Naive thymus-derived CD4-positive, alpha-beta T cell (primary cell): ENCODE results near the gene CIROP. TPM values are rescaled to one million over a fixed set of nuclear protein-coding genes. Genes with fewer than 3 reads are reported as not detected.
A peak's percentile ranks its signal among the peaks of the same experiment; 100 is the strongest.

Experiments
- ATAC-seq: fragments of 150-1000 bp; cut with Tn5 transposase; 2 replicates; pipeline ENCODE4 v1.10.0; 2021; ENCODE audit warnings: mild to moderate bottlenecking, moderate library complexity
- CTCF ChIA-PET: fragments of 350-600 bp; sonication (Branson Sonifier 250); formaldehyde crosslinking; loops from one replicate; lab custom pipeline; 2021; ENCODE audit warnings: antibody characterized with exemption; lab: Charles Lee
- POLR2A ChIA-PET: fragments of 350-600 bp; sonication (Branson Sonifier 250); formaldehyde crosslinking; loops from one replicate; lab custom pipeline; 2021; ENCODE audit warnings: antibody characterized with exemption, inconsistent platforms; lab: Charles Lee
- DNase-seq, 9 donors: peaks; one replicate each; pipeline versions ENCODE4 v3.0.0 to v3.0.0-alpha.2; 2020 to 2022; ENCODE audit warnings: mixed read lengths in 1 of 9
- H3K27ac ChIP-seq: one replicate; pipeline ENCODE4 v1.7.0; 2013; ENCODE audit warnings: mild to moderate bottlenecking, low read depth, low read length, moderate library complexity
- H3K27me3 ChIP-seq, 2 donors: one replicate each; pipeline ENCODE4 v1.7.0; 2013; ENCODE audit warnings: low read length in 2 of 2, mild to moderate bottlenecking in 2 of 2, moderate library complexity in 2 of 2; ENCODE audit not compliant: control insufficient read depth in 2 of 2, insufficient read depth in 2 of 2
- H3K36me3 ChIP-seq, 3 experiments: 1 replicate in 2 of 3; 2 replicates in 1 of 3; pipeline ENCODE4 v1.7.0; 2013; ENCODE audit warnings: low read length in 3 of 3, mild to moderate bottlenecking in 3 of 3, moderate library complexity in 1 of 3; ENCODE audit not compliant: insufficient read depth in 3 of 3, control insufficient read depth in 2 of 3
- H3K4me1 ChIP-seq, 2 donors: one replicate each; pipeline ENCODE4 v1.7.0; 2013; ENCODE audit warnings: low read length in 2 of 2, mild to moderate bottlenecking in 2 of 2, moderate library complexity in 1 of 2; ENCODE audit not compliant: control insufficient read depth in 2 of 2, insufficient read depth in 2 of 2
- H3K4me3 ChIP-seq: 2 replicates; pipeline ENCODE4 v1.7.0; 2013; ENCODE audit warnings: mild to moderate bottlenecking, low read length
- H3K9me3 ChIP-seq, 3 experiments: 1 replicate in 2 of 3; 2 replicates in 1 of 3; pipeline ENCODE4 v1.7.0; 2013; ENCODE audit warnings: low read length in 3 of 3; ENCODE audit not compliant: control insufficient read depth in 2 of 3
- H3K27ac Mint-ChIP-seq, 9 donors: one replicate each; pipeline ENCODE4 v1.8.0; 2020 to 2022; ENCODE audit warnings: mixed read lengths in 9 of 9, mild to moderate bottlenecking in 8 of 9, moderate library complexity in 5 of 9, inconsistent platforms in 2 of 9
- H3K27me3 Mint-ChIP-seq, 5 donors: one replicate each; pipeline ENCODE4 v1.8.0; 2021 to 2022; ENCODE audit warnings: mixed read lengths in 5 of 5, mild to moderate bottlenecking in 1 of 5
- H3K36me3 Mint-ChIP-seq, 5 donors: one replicate each; pipeline ENCODE4 v1.8.0; 2020 to 2022; ENCODE audit warnings: mixed read lengths in 5 of 5, mild to moderate bottlenecking in 3 of 5, inconsistent platforms in 1 of 5
- H3K4me1 Mint-ChIP-seq, 7 donors: one replicate each; pipeline ENCODE4 v1.8.0; 2020 to 2022; ENCODE audit warnings: mixed read lengths in 7 of 7, mild to moderate bottlenecking in 3 of 7, inconsistent platforms in 1 of 7
- H3K4me3 Mint-ChIP-seq, 10 donors: one replicate each; pipeline ENCODE4 v1.8.0; 2020 to 2022; ENCODE audit warnings: mild to moderate bottlenecking in 10 of 10, mixed read lengths in 10 of 10, moderate library complexity in 6 of 10, inconsistent platforms in 2 of 10
- H3K9me3 Mint-ChIP-seq, 11 donors: one replicate each; pipeline ENCODE4 v1.8.0; 2020 to 2022; ENCODE audit warnings: mixed read lengths in 11 of 11, mild to moderate bottlenecking in 4 of 11, inconsistent platforms in 1 of 11, moderate library complexity in 1 of 11
- intact Hi-C, 2 donors: fragments of 100-400 bp; cut with micrococcal nuclease; formaldehyde crosslinking; loops; one replicate each; pipeline ENCODE4 v1.15.1; 2023
- polyA plus RNA-seq, 2 donors: library from polyadenylated mRNA; unstranded; fragments of 300-500 nt; fragmentation: Illumina TruSeq; gene quantifications; one replicate each; pipeline ENCODE4 v1.2.3, GENCODE V29; 2021
- total RNA-seq, 6 experiments: library from RNA in 5 of 6; stranded (reverse) in 5 of 6; gene quantifications; 1 replicate in 5 of 6; 2 replicates in 1 of 6; pipeline ENCODE4 v1.2.3 and lab custom pipeline; 2021 to 2026

Gene CIROP
- total and polyA plus RNA-seq, 7 experiments from 2014 or later: not detected

DNA sequence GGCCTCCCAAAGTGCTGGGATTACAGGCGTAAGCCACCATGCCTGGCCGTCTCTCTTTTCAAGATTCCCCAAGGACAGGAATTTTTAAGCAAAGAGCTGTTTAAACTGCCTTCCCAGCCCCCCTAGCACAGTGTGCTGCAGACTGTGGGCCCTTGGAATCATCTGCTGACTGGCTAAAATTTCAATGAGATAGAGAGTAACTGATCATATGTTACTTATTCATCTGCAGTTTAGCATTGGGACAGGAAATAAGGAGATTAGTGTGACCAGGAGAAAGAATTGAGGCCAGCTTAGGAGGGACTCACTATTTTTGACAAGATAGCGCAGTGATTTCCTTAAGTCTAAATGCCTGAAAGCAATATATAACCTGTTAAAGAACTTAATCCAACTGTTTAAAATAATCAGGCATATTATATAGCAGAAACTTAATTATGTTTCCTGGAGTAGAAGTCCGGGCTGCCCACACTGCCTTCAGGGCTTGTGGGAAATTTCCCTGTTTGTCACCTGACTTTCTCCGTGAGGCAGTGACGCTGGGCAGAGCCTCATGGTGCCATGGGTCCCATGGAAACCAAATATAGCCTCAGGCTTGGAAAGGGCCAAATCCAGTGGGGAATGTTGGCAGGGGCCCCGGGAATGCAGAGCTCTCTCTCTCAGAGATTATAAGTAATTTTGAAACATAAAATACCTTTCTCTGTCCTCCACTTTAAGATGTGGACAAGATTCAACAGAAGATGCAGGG lies 37.1 kb upstream of the CIROP start:
- H3K4me1 ChIP-seq: no peaks in the 10 kb centered on the region
- no peaks in the 10 kb centered on the region for H3K36me3 ChIP-seq
- Mint-ChIP-seq H3K27ac (no peak overlapping the region), H3K36me3 (peaks cover 0 to 3% (median 0%) of the 10 kb centered on the region in 5 donors), H3K9me3 (no peaks in the 10 kb centered on the region), H3K27me3 (peaks cover 0 to 18% (median 6%) of the 10 kb centered on the region in 5 donors), H3K4me3 (no peak overlapping the region), H3K4me1 (peaks cover 0 to 4% (median 0%) of the 10 kb centered on the region in 7 donors)
- H3K9me3 ChIP-seq: no peaks in the 10 kb centered on the region
- H3K4me3 ChIP-seq: no peak overlapping the region
- ChIA-PET CTCF (interaction anchor here (1.7 kb wide), 1 partner anchor 22 kb away, joined by 9 read pairs; no protein-coding TSS in a partner anchor), POLR2A (no interaction called here)
- no peak for DNase-seq
- ATAC-seq: no peak
- no peak overlapping the region for H3K27ac ChIP-seq
- intact Hi-C loops: no loop called here
- H3K27me3 ChIP-seq: no peaks in the 10 kb centered on the region

DNA sequence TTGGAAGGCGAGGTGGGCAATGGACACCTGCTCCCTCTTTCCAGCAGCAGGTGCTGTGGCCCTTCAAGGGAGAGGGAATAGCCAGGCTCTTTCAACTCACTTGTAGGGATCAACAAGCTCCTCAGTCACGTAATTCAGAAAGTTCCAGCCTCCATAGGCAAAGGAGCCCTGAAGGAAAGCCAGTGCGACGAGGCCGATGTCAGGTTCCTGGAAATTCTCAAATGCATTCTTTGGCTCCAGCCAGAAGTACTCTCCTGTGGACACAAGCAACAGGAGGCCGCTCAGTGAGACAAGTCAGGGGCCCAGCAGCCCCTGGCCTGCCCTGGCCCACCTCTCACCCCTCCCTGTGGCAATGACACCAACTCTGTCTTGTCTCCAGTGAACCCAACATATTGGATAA lies 35.6 kb upstream of the CIROP start:
- no peaks in the 10 kb centered on the region for H3K9me3 ChIP-seq
- Mint-ChIP-seq H3K4me3 (no peak overlapping the region), H3K27me3 (peaks cover 0 to 18% (median 0%) of the 10 kb centered on the region in 5 donors), H3K27ac (no peak overlapping the region), H3K4me1 (peaks cover 0 to 4% (median 0%) of the 10 kb centered on the region in 7 donors), H3K9me3 (no peaks in the 10 kb centered on the region), H3K36me3 (no peaks in the 10 kb centered on the region)
- ATAC-seq (no peak), DNase-seq (no peak)
- no peak overlapping the region for H3K27ac ChIP-seq
- H3K27me3 ChIP-seq: no peaks in the 10 kb centered on the region
- ChIA-PET CTCF (no interaction called here), POLR2A (no interaction called here)
- intact Hi-C loops: no loop called here
- H3K4me1 ChIP-seq: no peaks in the 10 kb centered on the region
- H3K4me3 ChIP-seq: no peak overlapping the region
- H3K36me3 ChIP-seq: no peaks in the 10 kb centered on the region

DNA sequence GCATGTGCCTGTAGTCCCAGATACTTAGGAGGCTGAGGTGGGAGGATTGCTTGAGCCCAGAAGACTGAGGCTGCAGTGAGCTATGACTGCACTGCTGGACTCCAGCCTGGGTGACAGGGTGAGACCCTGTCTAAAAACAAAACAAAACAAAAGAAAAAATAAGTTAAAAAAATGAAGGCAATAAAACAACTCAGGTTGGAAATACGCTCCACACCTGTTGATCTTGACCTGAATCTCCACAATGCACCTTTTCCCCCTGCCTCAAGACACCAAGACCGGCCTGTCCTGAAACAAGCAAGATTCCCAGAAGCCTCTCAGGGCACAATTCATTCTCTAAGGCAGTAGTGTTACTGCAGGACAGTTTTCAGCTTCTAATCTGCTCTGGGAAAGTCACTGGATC lies 35.1 kb upstream of the CIROP start:
- POLR2A ChIA-PET: no interaction called here
- H3K27ac Mint-ChIP-seq: no peak overlapping the region
- Histone ChIP-seq H3K36me3 (no peaks in the 10 kb centered on the region), H3K27ac (no peak overlapping the region), H3K4me1 (no peaks in the 10 kb centered on the region), H3K9me3 (no peaks in the 10 kb centered on the region), H3K27me3 (no peaks in the 10 kb centered on the region), H3K4me3 (no peak overlapping the region)
- H3K9me3 Mint-ChIP-seq: no peaks in the 10 kb centered on the region
- no peaks in the 10 kb centered on the region for H3K36me3 Mint-ChIP-seq
- no peak overlapping the region for H3K4me3 Mint-ChIP-seq
- intact Hi-C loops: no loop called here
- H3K4me1 Mint-ChIP-seq: peaks cover 0 to 4% (median 0%) of the 10 kb centered on the region in 7 donors
- DNase-seq (no peak), ATAC-seq (no peak)
- CTCF ChIA-PET: no interaction called here
- H3K27me3 Mint-ChIP-seq: peaks cover 0 to 18% (median 0%) of the 10 kb centered on the region in 5 donors

DNA sequence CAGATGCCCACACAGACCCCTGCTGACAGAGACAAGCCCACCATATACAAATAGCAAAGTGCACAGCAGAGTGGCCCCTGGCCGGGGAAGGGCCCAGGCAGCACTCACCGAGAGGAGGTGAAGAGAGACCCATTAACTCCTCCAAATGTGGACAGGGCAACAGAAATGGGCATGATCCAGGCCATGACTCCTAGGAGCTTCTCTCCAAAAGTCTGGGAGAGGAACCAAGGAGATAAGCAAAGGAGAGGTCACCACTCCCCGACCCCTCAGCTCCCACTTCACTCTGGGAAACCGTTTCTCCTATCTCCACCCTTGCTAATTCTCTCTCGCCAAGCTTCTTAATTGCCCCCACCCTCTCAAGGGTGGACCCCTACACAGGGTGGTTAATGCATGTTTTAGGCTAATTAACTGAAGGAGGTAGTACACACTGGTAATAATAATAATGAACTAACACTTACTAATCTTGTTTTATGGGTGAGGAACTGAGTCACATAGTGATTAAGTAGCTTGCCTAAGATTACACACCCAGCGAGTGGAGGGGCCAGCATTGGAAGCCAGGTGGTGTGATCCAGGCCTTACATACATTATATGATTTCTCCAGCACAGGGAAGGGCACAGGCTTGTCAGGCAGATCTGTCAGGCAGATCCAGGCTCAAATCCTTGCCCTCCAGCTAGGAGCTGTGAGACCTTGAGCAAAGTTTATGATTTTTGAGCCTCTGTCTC lies 33.2 kb upstream of the CIROP start:
- no peaks in the 10 kb centered on the region for H3K27me3 ChIP-seq
- ATAC-seq: no peak
- POLR2A ChIA-PET: no interaction called here
- no peaks in the 10 kb centered on the region for H3K9me3 ChIP-seq
- Mint-ChIP-seq H3K4me3 (no peak overlapping the region), H3K27ac (no peak overlapping the region), H3K36me3 (no peaks in the 10 kb centered on the region), H3K9me3 (no peaks in the 10 kb centered on the region), H3K27me3 (peaks cover 0 to 10% (median 0%) of the 10 kb centered on the region in 5 donors), H3K4me1 (peaks cover 0 to 4% (median 0%) of the 10 kb centered on the region in 7 donors)
- H3K4me3 ChIP-seq: no peak overlapping the region
- CTCF ChIA-PET: interaction anchor here (0.7 kb wide), 1 partner anchor 793 kb away, joined by 3 read pairs; no protein-coding TSS in a partner anchor
- H3K27ac ChIP-seq: no peak overlapping the region
- no peaks in the 10 kb centered on the region for H3K36me3 ChIP-seq
- DNase-seq: no peak
- H3K4me1 ChIP-seq: no peaks in the 10 kb centered on the region
- intact Hi-C loops: no loop called here

DNA sequence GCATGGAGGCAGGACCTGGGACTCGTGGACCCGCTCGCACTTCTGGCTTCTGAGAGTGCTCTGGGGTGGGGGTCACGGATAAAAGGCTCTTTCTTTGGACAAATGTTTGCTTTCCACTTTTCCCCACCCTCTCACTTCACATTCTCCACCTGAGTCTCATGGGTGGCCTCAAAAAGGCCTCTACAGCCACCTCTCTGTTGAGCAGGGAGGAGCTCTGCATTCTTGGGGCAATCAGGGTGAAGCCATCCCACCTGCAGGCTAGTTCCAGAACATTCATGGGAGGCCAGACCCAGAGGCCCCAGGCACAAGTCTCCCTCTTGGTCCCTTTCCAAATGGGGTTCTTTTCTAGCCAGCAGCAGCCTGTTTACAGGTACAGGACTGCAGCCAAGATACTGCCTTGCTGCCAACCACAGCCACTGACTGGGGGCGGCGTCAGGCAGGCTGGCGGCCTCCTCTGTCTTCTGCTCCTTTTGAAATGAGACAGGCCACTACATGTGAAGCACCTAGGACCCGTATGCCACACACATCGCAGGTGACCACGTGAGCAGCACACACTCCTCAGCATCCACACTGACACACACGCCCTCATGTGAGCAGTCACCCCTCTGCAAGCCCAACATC lies 32.5 kb upstream of the CIROP start:
- H3K4me1 Mint-ChIP-seq: peaks cover 0 to 4% (median 0%) of the 10 kb centered on the region in 7 donors
- intact Hi-C loops: no loop called here
- peaks cover 0 to 10% (median 0%) of the 10 kb centered on the region in 5 donors for H3K27me3 Mint-ChIP-seq
- H3K27ac Mint-ChIP-seq: no peak overlapping the region
- H3K4me3 Mint-ChIP-seq: no peak overlapping the region
- Histone ChIP-seq H3K4me1 (no peaks in the 10 kb centered on the region), H3K9me3 (no peaks in the 10 kb centered on the region), H3K4me3 (no peak overlapping the region), H3K27me3 (no peaks in the 10 kb centered on the region), H3K36me3 (no peaks in the 10 kb centered on the region), H3K27ac (no peak overlapping the region)
- ATAC-seq: no peak
- no peaks in the 10 kb centered on the region for H3K9me3 Mint-ChIP-seq
- POLR2A ChIA-PET: no interaction called here
- no peaks in the 10 kb centered on the region for H3K36me3 Mint-ChIP-seq
- CTCF ChIA-PET: interaction anchor here (0.7 kb wide), 1 partner anchor 794 kb away, joined by 3 read pairs; no protein-coding TSS in a partner anchor
- DNase-seq: no peak

DNA sequence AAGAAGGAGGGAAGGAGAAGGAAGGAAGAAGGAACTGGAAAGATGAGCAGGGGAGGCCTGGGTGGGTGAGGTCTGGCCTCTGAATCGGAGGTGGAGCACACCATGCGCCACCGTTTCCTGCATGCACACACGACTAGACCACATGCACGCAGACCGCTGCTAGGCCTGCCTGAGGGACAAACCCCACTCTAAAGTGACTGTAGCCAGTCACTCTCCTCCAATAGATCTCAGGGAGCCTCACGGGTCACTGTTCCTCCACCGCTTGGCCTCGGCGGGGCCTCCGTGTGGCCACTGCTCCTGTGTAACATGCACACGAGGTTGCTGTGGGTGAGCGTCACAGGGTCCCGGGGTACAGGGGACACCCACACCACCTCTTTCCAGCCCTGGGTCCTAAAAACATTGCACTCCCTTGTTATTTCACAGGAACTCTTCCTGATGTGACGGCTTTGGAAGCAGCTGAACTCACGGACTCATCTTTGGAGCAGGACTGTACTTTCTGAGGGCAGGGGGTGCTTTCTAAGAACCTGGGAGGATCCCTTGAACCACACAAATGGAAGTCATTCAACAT lies 31.9 kb upstream of the CIROP start:
- POLR2A ChIA-PET: interaction anchor here (0.6 kb wide), 1 partner anchor 64 kb away, joined by 3 read pairs; no protein-coding TSS in a partner anchor
- H3K36me3 ChIP-seq: no peaks in the 10 kb centered on the region
- H3K9me3 ChIP-seq: no peaks in the 10 kb centered on the region
- no peaks in the 10 kb centered on the region for H3K27me3 ChIP-seq
- no peaks in the 10 kb centered on the region for H3K4me1 ChIP-seq
- peaks cover 0 to 10% (median 0%) of the 10 kb centered on the region in 5 donors for H3K27me3 Mint-ChIP-seq
- peaks cover 0 to 4% (median 0%) of the 10 kb centered on the region in 7 donors for H3K4me1 Mint-ChIP-seq
- H3K4me3 ChIP-seq: no peak overlapping the region
- ATAC-seq (no peak), DNase-seq (no peak)
- no peak overlapping the region for H3K27ac ChIP-seq
- no peaks in the 10 kb centered on the region for H3K9me3 Mint-ChIP-seq
- no peaks in the 10 kb centered on the region for H3K36me3 Mint-ChIP-seq
- CTCF ChIA-PET: interaction anchor here (0.9 kb wide), 1 partner anchor 17 kb away, joined by 3 read pairs; no protein-coding TSS in a partner anchor
- intact Hi-C loops: no loop called here
- H3K27ac Mint-ChIP-seq: peak overlapping the region in 1 of 9 donors; percentile 38
- H3K4me3 Mint-ChIP-seq: no peak overlapping the region
